ENCODE data around the gene G0S2.

G0S2 gene

GRCh38 chr1:209634005-209634737 lies 41.0 kb upstream of the G0S2 start:
- DNase-seq (ENCODE audit: insufficient read length) (no peak), FAIRE-seq (no peak)
- no peak for TF ChIP-seq POLR2A (IDR thresholded peaks at IDR 0.05; ENCODE audit: low read depth, low read length)
- TF ChIP-seq TAF1 (IDR thresholded peaks at IDR 0.05; ENCODE audit: borderline replicate concordance, low read depth, low read length) = no peak
- no peak for TF ChIP-seq POLR2AphosphoS5 (IDR thresholded peaks at IDR 0.05; ENCODE audit: low read depth, low read length)

- FAIRE-seq = no peak
- no peak for DNase-seq (ENCODE audit: insufficient read length)
- TF ChIP-seq POLR2AphosphoS5 (IDR thresholded peaks at IDR 0.05; ENCODE audit: low read depth, low read length) (no peak), TAF1 (IDR thresholded peaks at IDR 0.05; ENCODE audit: borderline replicate concordance, low read depth, low read length) (no peak), POLR2A (IDR thresholded peaks at IDR 0.05; ENCODE audit: low read depth, low read length) (no peak)
Measured at GRCh38 chr1:209635850-209636249, 39.4 kb upstream of the G0S2 start.

GRCh38 chr1:209641832-209642172 lies 33.4 kb upstream of the G0S2 start:
- TF ChIP-seq TAF1 (IDR thresholded peaks at IDR 0.05; ENCODE audit: borderline replicate concordance, low read depth, low read length) = no peak
- TF ChIP-seq POLR2A (IDR thresholded peaks at IDR 0.05; ENCODE audit: low read depth, low read length) = no peak
- TF ChIP-seq POLR2AphosphoS5 (IDR thresholded peaks at IDR 0.05; ENCODE audit: low read depth, low read length) = no peak
- DNase-seq (ENCODE audit: insufficient read length) (no peak), FAIRE-seq (no peak)

GRCh38 chr1:209642816-209643215 lies 32.4 kb upstream of the G0S2 start:
- TF ChIP-seq TAF1 (IDR thresholded peaks at IDR 0.05; ENCODE audit: borderline replicate concordance, low read depth, low read length) (no peak), POLR2A (IDR thresholded peaks at IDR 0.05; ENCODE audit: low read depth, low read length) (no peak), POLR2AphosphoS5 (IDR thresholded peaks at IDR 0.05; ENCODE audit: low read depth, low read length) (no peak)
- no peak for FAIRE-seq
- DNase-seq (ENCODE audit: insufficient read length) = no peak

- FAIRE-seq (no peak), DNase-seq (ENCODE audit: insufficient read length) (no peak)
- TF ChIP-seq POLR2AphosphoS5 (IDR thresholded peaks at IDR 0.05; ENCODE audit: low read depth, low read length) (no peak), TAF1 (IDR thresholded peaks at IDR 0.05; ENCODE audit: borderline replicate concordance, low read depth, low read length) (no peak)
Measured at GRCh38 chr1:209643285-209644020, 31.8 kb upstream of the G0S2 start.

- no peak for FAIRE-seq
- TF ChIP-seq POLR2AphosphoS5 (IDR thresholded peaks at IDR 0.05; ENCODE audit: low read depth, low read length) (no peak), POLR2A (IDR thresholded peaks at IDR 0.05; ENCODE audit: low read depth, low read length) (no peak), TAF1 (IDR thresholded peaks at IDR 0.05; ENCODE audit: borderline replicate concordance, low read depth, low read length) (no peak)
Measured at GRCh38 chr1:209645574-209646452, 29.4 kb upstream of the G0S2 start.

GRCh38 chr1:209646558-209646957 lies 28.7 kb upstream of the G0S2 start:
- TF ChIP-seq POLR2AphosphoS5 (IDR thresholded peaks at IDR 0.05; ENCODE audit: low read depth, low read length) (no peak), POLR2A (IDR thresholded peaks at IDR 0.05; ENCODE audit: low read depth, low read length) (no peak), TAF1 (IDR thresholded peaks at IDR 0.05; ENCODE audit: borderline replicate concordance, low read depth, low read length) (no peak)
- FAIRE-seq (no peak), DNase-seq (ENCODE audit: insufficient read length) (no peak)

More at GRCh38 chr1:209645574-209646452, 29.4 kb upstream of the G0S2 start:
- no peak for DNase-seq (ENCODE audit: insufficient read length)

GRCh38 chr1:209647156-209647555 lies 28.1 kb upstream of the G0S2 start:
- FAIRE-seq = no peak
- DNase-seq (ENCODE audit: insufficient read length) = no peak
- TF ChIP-seq POLR2AphosphoS5 (IDR thresholded peaks at IDR 0.05; ENCODE audit: low read depth, low read length) (no peak), TAF1 (IDR thresholded peaks at IDR 0.05; ENCODE audit: borderline replicate concordance, low read depth, low read length) (no peak), POLR2A (IDR thresholded peaks at IDR 0.05; ENCODE audit: low read depth, low read length) (no peak)

- FAIRE-seq (no peak), DNase-seq (ENCODE audit: insufficient read length) (no peak)
- no peak for TF ChIP-seq POLR2AphosphoS5 (IDR thresholded peaks at IDR 0.05; ENCODE audit: low read depth, low read length)
- no peak for TF ChIP-seq TAF1 (IDR thresholded peaks at IDR 0.05; ENCODE audit: borderline replicate concordance, low read depth, low read length)
- no peak for TF ChIP-seq POLR2A (IDR thresholded peaks at IDR 0.05; ENCODE audit: low read depth, low read length)
Measured at GRCh38 chr1:209648346-209648745, 26.9 kb upstream of the G0S2 start.

- TF ChIP-seq TAF1 (IDR thresholded peaks at IDR 0.05; ENCODE audit: borderline replicate concordance, low read depth, low read length) = no peak
- TF ChIP-seq POLR2AphosphoS5 (IDR thresholded peaks at IDR 0.05; ENCODE audit: low read depth, low read length) = no peak
- TF ChIP-seq POLR2A (IDR thresholded peaks at IDR 0.05; ENCODE audit: low read depth, low read length) = no peak
- no peak for FAIRE-seq
- no peak for DNase-seq (ENCODE audit: insufficient read length)
Measured at GRCh38 chr1:209648931-209649776, 26.1 kb upstream of the G0S2 start.

Measured in GM12892 (cell line).